ENCODE measurements around the gene ZDHHC8. TPM values are rescaled to one million over a fixed set of nuclear protein-coding genes. Genes with fewer than 3 reads are reported as not detected.

ZDHHC8 gene
- total RNA-seq, 3 donors from 2014 or later: 27.7 to 53.0 (median 42.2) TPM

DNA sequence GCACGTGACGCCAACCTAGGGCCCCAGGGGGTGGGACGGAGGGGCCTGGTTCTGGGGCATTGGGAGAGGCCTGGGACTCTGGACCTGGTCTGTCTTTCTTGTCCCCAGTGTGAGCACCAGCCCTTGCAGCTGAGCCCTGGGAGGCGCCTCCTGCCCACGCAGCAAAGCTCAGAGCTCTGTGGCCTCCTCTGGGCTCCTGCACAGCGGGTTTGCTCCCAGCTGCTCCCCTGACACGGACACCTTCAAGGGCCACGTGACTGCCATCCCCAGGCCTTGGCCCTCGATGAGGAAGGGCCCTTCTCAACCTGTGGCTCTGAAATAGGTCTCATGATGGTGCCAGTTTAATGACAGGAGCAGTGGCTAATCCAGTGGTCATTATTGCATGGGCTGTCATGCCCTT is 50.8 kb downstream of the ZDHHC8 start:
- no peaks in the 10 kb centered on the region for H3K36me3 ChIP-seq (ENCODE audit: low read depth)
- H3K9me3 ChIP-seq: no peaks in the 10 kb centered on the region
- intact Hi-C loops (cut with DNase I, micrococcal nuclease): no loop called here
- no peak for ATAC-seq
- no peak for DNase-seq
- H3K4me3 ChIP-seq: no peak overlapping the region
- TF ChIP-seq, protein P1, sequence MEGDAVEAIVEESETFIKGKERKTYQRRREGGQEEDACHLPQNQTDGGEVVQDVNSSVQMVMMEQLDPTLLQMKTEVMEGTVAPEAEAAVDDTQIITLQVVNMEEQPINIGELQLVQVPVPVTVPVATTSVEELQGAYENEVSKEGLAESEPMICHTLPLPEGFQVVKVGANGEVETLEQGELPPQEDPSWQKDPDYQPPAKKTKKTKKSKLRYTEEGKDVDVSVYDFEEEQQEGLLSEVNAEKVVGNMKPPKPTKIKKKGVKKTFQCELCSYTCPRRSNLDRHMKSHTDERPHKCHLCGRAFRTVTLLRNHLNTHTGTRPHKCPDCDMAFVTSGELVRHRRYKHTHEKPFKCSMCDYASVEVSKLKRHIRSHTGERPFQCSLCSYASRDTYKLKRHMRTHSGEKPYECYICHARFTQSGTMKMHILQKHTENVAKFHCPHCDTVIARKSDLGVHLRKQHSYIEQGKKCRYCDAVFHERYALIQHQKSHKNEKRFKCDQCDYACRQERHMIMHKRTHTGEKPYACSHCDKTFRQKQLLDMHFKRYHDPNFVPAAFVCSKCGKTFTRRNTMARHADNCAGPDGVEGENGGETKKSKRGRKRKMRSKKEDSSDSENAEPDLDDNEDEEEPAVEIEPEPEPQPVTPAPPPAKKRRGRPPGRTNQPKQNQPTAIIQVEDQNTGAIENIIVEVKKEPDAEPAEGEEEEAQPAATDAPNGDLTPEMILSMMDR (IDR thresholded peaks at IDR 0.05): no peak
- H3K4me1 ChIP-seq (ENCODE audit: low read depth): no peaks in the 10 kb centered on the region

DNA sequence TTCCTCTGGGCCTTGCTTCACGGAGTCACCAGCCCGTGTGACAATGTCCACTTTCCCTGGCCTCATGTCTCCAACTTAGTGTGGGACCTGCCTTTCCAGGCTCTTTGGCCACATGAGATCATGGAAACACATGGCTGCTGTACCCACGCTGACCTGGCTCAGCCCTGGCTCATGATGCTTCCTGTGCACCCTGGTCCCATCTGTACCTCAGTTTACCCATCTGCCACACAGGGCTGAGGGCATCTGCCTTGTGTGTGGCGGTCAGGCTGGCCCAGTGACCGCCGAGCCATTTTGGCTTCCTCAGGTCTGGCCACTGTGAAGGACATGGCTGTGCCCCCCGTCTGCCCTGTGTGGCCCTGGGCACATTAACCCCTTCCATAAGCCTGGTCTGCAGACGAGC is 51.5 kb downstream of the ZDHHC8 start:
- ATAC-seq (no peak), DNase-seq (no peak)
- Histone ChIP-seq H3K4me1 (ENCODE audit: low read depth) (no peaks in the 10 kb centered on the region), H3K4me3 (no peak overlapping the region), H3K36me3 (ENCODE audit: low read depth) (no peaks in the 10 kb centered on the region), H3K9me3 (no peaks in the 10 kb centered on the region)
- intact Hi-C loops (cut with DNase I, micrococcal nuclease): no loop called here
- TF ChIP-seq, protein P1 (IDR thresholded peaks at IDR 0.05): no peak

DNA sequence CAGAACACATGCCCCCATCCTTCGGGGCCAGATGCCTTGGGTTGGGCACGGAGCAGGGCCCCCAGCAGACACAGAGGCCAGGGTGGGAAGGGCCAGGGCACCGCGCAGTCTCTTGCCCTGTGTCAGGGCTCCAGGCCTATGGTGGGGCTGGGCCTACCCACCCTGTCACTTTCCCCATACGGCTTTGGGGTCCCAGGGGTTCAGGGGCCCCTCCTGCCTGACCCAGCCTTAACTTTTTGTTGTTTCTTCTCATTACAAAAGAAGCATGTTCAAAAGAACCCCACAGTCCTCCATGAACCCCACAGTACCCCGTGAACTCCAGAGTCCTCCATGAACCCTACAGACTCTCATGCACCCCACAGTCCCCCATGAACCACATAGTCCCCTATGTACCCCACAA is 52.2 kb downstream of the ZDHHC8 start:
- TF ChIP-seq, protein P1 (IDR thresholded peaks at IDR 0.05): no peak
- intact Hi-C loops (cut with DNase I, micrococcal nuclease): no loop called here
- ATAC-seq (no peak), DNase-seq (no peak)
- no peaks in the 10 kb centered on the region for H3K36me3 ChIP-seq (ENCODE audit: low read depth)
- no peaks in the 10 kb centered on the region for H3K9me3 ChIP-seq
- no peaks in the 10 kb centered on the region for H3K4me1 ChIP-seq (ENCODE audit: low read depth)
- no peak overlapping the region for H3K4me3 ChIP-seq

DNA sequence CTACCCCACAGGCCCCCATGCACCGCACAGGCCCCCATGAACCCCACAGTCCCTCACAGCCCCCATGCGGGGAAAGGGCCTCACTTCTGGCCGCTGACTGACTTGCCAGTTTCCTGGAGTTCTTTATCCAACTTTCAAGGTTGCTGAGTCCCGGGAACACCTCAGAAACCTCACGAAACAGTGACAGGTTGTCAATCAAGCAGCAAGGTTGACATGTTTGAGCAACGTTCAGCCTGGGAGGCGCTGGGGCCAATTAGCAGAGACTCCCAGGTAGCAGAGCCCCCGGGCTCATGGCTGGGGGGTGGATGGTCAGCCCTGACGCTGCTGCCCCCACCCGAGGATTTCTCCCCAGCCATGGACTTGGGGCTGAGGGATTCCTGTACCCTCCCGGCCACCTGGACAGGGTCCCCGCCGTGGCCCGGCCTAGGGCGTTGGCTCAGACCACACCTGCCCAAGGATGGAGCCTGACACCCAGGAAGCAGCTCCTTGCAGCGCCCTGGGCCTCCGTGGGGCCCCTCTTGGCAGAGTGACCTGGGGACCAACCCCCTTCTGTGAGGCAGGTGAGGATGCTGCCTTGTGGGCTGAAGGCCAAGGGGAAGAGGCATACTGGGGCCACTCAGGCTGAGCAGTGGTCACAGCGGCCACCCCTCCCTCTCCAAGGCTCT is 53.0 kb downstream of the ZDHHC8 start:
- Histone ChIP-seq H3K4me3 (no peak overlapping the region), H3K36me3 (ENCODE audit: low read depth) (no peaks in the 10 kb centered on the region), H3K4me1 (ENCODE audit: low read depth) (no peaks in the 10 kb centered on the region), H3K9me3 (no peaks in the 10 kb centered on the region)
- ATAC-seq (no peak), DNase-seq (no peak)
- intact Hi-C loops (cut with DNase I, micrococcal nuclease): no loop called here
- TF ChIP-seq, protein P1 (IDR thresholded peaks at IDR 0.05): no peak

DNA sequence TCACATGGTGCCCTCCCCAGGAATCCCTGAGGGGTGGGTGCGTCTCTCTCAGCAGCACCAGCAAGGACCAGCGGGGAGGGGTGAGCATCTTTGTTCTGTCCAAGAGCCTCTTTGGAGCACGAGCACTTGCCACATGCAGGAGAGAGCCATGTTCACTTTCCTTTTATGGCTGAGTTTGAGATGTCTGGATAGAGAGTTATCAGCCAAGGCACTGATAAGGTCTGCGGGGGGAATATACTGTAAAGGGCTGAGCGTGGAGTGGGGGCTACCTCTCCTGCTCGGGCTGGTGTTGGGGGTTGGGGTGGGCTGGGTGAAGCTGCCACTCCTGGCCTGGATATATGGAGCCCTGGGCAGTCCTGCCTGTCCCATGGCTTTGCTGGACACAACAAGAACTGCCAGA is 54.1 kb downstream of the ZDHHC8 start:
- TF ChIP-seq, protein P1 (IDR thresholded peaks at IDR 0.05): no peak
- Histone ChIP-seq H3K4me3 (no peak overlapping the region), H3K36me3 (ENCODE audit: low read depth) (no peaks in the 10 kb centered on the region), H3K9me3 (no peaks in the 10 kb centered on the region), H3K4me1 (ENCODE audit: low read depth) (no peaks in the 10 kb centered on the region)
- no peak for DNase-seq
- ATAC-seq: no peak
- intact Hi-C loops (cut with DNase I, micrococcal nuclease): no loop called here
